Endodermal cell (in vitro differentiated cells): ENCODE data around the gene RBM45. TPM values are rescaled to one million over a fixed set of nuclear protein-coding genes. Genes with fewer than 3 reads are reported as not detected.

Experiments used
- DNase-seq: peaks from one replicate; pipeline ENCODE4 v3.0.0-alpha.2; 2017
- H3K27ac ChIP-seq: 2 replicates; pipeline ENCODE4 v1.5.1; 2013; ENCODE audit warnings: mild to moderate bottlenecking, low read depth, low read length, moderate library complexity
- H3K27me3 ChIP-seq: 2 replicates; pipeline ENCODE4 v1.6.1; 2013; ENCODE audit warnings: mild to moderate bottlenecking, low read length, moderate library complexity; ENCODE audit not compliant: insufficient read depth, control insufficient read depth, poor library complexity, severe bottlenecking
- H3K36me3 ChIP-seq: 2 replicates; pipeline ENCODE4 v1.7.0; 2013; ENCODE audit warnings: mild to moderate bottlenecking, low read length, moderate library complexity; ENCODE audit not compliant: control insufficient read depth, insufficient read depth
- H3K4me1 ChIP-seq: one replicate; pipeline ENCODE4 v1.7.0; 2013; ENCODE audit warnings: low read length; ENCODE audit not compliant: control insufficient read depth, insufficient read depth
- H3K4me3 ChIP-seq: 2 replicates; pipeline ENCODE4 v1.5.1; 2013; ENCODE audit warnings: mild to moderate bottlenecking, low read length, moderate library complexity
- H3K9ac ChIP-seq: 2 replicates; pipeline ENCODE4 v1.6.1; 2013; ENCODE audit warnings: mild to moderate bottlenecking, low read length, moderate library complexity; ENCODE audit not compliant: poor library complexity, severe bottlenecking; ENCODE audit errors: extremely low read depth
- H3K9me3 ChIP-seq: 2 replicates; pipeline ENCODE4 v1.6.1; 2013; ENCODE audit warnings: mild to moderate bottlenecking, low read length, moderate library complexity; ENCODE audit not compliant: control insufficient read depth
- H3K27ac Mint-ChIP-seq: 2 replicates; pipeline ENCODE4 v1.8.0; 2020; ENCODE audit warnings: mixed read lengths
- H3K27me3 Mint-ChIP-seq: 2 replicates; pipeline ENCODE4 v1.8.0; 2021; ENCODE audit warnings: mild to moderate bottlenecking, mixed read lengths; ENCODE audit not compliant: insufficient read depth
- H3K36me3 Mint-ChIP-seq: 2 replicates; pipeline ENCODE4 v1.8.0; 2020; ENCODE audit warnings: low read depth, mixed read lengths
- H3K4me1 Mint-ChIP-seq: 2 replicates; pipeline ENCODE4 v1.8.0; 2020; ENCODE audit warnings: mixed read lengths
- H3K4me3 Mint-ChIP-seq: 2 replicates; pipeline ENCODE4 v1.8.0; 2020; ENCODE audit warnings: mild to moderate bottlenecking, moderate library complexity, mixed read lengths
- H3K9me3 Mint-ChIP-seq: 2 replicates; pipeline ENCODE4 v1.8.0; 2020; ENCODE audit warnings: mild to moderate bottlenecking, mixed read lengths
- WGBS, 2 experiments: methylation state at CpG; one replicate each; pipeline versions ENCODE4 v1.1.5 to v1.1.7; 2013; ENCODE audit warnings: missing lambda C conversion rate in 2 of 2, mixed read lengths in 1 of 2; ENCODE audit not compliant: insufficient coverage in 1 of 2, insufficient read length in 1 of 2; 5-methylcytosine and 5-hydroxymethylcytosine counted together
- total RNA-seq, 2 donors: library from RNA; stranded (reverse); fragmentation: NEBNext Ultra II Directional in 1 of 2; extraction: Animal tissue kit (Norgen Biotek cat#: 25700) in 1 of 2; gene quantifications; 2 replicates in 1 of 2; 3 replicates in 1 of 2; pipeline ENCODE4 v1.2.1, GENCODE V29; 2021
- TF ChIP-seq, protein P1 (sequence below): fragments of 200-600 bp; sonication (generic); conservative IDR thresholded peaks from 2 replicates; pipeline ENCODE4 v1.5.0; 2021; ENCODE audit warnings: antibody characterized with exemption, mild to moderate bottlenecking

The RBM45 gene
- total RNA-seq, 2 donors from 2014 or later, result 13.7 to 14.9 TPM

DNA sequence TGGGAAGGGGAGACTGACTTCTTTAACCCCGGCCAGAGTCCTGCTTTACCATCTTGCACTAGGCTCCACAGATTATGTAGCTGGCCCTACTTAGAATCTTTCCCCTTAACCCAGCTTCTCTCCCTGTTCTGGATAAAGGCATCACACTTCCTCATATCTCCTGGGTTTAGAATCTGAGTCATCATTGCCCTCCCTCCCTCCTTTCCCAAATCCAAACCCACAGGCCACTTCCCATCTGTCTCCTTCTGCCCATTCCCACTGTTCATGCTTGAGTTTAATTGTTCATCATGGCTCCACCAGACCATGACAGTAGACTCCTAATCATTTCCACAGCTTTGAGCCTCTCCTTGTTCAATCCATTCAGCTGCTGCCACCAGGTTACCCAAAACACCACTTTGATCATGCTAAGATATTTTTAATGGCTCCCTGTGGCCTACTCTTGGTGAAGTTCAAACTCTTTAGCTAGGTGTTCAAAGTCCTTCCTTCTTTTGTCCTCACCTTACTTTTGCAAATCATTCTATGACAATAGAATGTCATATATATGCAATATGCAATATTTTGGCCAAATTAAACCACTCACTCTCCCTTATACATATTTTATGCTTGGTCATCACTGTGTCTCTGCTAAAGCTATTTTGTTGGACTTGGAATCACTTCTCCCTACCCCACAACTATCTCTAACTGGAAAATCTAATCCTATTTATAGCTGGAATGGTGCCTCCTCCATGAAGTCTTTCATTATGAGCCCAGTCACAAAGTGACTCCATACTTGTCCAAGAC lies 45.2 kb upstream of the RBM45 start:
- TF ChIP-seq, protein P1, sequence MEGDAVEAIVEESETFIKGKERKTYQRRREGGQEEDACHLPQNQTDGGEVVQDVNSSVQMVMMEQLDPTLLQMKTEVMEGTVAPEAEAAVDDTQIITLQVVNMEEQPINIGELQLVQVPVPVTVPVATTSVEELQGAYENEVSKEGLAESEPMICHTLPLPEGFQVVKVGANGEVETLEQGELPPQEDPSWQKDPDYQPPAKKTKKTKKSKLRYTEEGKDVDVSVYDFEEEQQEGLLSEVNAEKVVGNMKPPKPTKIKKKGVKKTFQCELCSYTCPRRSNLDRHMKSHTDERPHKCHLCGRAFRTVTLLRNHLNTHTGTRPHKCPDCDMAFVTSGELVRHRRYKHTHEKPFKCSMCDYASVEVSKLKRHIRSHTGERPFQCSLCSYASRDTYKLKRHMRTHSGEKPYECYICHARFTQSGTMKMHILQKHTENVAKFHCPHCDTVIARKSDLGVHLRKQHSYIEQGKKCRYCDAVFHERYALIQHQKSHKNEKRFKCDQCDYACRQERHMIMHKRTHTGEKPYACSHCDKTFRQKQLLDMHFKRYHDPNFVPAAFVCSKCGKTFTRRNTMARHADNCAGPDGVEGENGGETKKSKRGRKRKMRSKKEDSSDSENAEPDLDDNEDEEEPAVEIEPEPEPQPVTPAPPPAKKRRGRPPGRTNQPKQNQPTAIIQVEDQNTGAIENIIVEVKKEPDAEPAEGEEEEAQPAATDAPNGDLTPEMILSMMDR, result no peak
- Histone ChIP-seq H3K9me3 (no peaks in the 10 kb centered on the region), H3K9ac (no peak overlapping the region), H3K27me3 (peaks cover 20% of the 10 kb centered on the region), H3K36me3 (no peaks in the 10 kb centered on the region), H3K4me1 (no peaks in the 10 kb centered on the region), H3K4me3 (no peak overlapping the region), H3K27ac (no peak overlapping the region)
- 78 to 100% methylated on average over 1 of the region's 1 CpG for WGBS, 2 experiments
- Mint-ChIP-seq H3K9me3 (no peaks in the 10 kb centered on the region), H3K36me3 (no peaks in the 10 kb centered on the region), H3K4me1 (no peaks in the 10 kb centered on the region), H3K4me3 (no peak overlapping the region), H3K27ac (no peak overlapping the region), H3K27me3 (peaks cover 29% of the 10 kb centered on the region)
- no peak for DNase-seq

DNA sequence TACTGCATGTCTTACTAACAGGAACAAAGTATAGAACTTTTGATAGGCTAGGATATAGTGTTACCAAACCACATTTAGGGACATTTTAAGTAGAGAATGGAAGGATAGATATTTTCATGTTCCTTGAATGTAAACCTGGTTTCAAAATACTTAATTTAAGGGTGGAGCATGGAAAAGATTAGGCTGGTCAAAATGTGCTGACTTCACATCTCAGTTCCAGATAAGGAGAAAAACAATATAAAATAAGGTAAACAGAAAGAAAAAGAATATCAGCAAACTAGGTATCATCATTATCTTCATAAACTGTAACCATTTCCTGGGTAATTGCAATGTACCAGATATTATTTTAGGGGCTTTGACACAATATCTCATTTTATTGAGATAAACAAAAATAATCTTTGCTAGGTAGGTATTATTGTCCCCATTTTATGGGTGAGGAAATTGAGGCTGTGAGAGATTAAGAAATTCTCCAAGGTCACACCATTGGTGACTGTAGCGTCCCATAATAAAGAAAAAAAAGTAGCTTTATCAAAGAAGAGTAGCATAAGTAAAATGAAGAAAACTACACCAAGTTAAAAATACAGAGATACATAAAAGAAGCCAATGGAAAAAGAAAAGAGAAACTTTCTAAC lies 43.3 kb upstream of the RBM45 start:
- no peak for DNase-seq
- Histone ChIP-seq H3K36me3 (no peaks in the 10 kb centered on the region), H3K4me1 (no peaks in the 10 kb centered on the region), H3K27ac (no peak overlapping the region), H3K9ac (no peak overlapping the region), H3K27me3 (peaks cover 32% of the 10 kb centered on the region), H3K9me3 (no peaks in the 10 kb centered on the region), H3K4me3 (no peak overlapping the region)
- 90% methylated on average over 1 of the region's 1 CpG; no CpG with 5 or more reads in 1 of the 2 experiments for WGBS, 2 experiments
- H3K27ac Mint-ChIP-seq, result no peak overlapping the region
- H3K27me3 Mint-ChIP-seq, result peaks cover 43% of the 10 kb centered on the region
- TF ChIP-seq, protein P1, result no peak
- no peaks in the 10 kb centered on the region for H3K9me3 Mint-ChIP-seq
- peaks cover 13% of the 10 kb centered on the region for H3K4me1 Mint-ChIP-seq
- no peaks in the 10 kb centered on the region for H3K36me3 Mint-ChIP-seq
- H3K4me3 Mint-ChIP-seq, result no peak overlapping the region

- no peaks in the 10 kb centered on the region for H3K36me3 Mint-ChIP-seq
- Histone ChIP-seq H3K36me3 (no peaks in the 10 kb centered on the region), H3K4me1 (no peaks in the 10 kb centered on the region), H3K9me3 (no peaks in the 10 kb centered on the region), H3K9ac (no peak overlapping the region), H3K4me3 (no peak overlapping the region), H3K27me3 (peaks cover 38% of the 10 kb centered on the region), H3K27ac (no peak overlapping the region)
- no peak overlapping the region for H3K27ac Mint-ChIP-seq
- WGBS, 2 experiments, result 78 to 88% methylated on average over 1 of the region's 1 CpG
- peaks cover 49% of the 10 kb centered on the region for H3K27me3 Mint-ChIP-seq
- H3K4me3 Mint-ChIP-seq, result no peak overlapping the region
- H3K4me1 Mint-ChIP-seq, result peaks cover 13% of the 10 kb centered on the region
- TF ChIP-seq, protein P1, result peak; percentile 44
- DNase-seq, result no peak
- H3K9me3 Mint-ChIP-seq, result no peaks in the 10 kb centered on the region
Observed at GRCh38 chr2:178069551-178069950, 42.7 kb upstream of the RBM45 start.
